AML-193 (cell line): ENCODE data around the gene OR5AN1.
"Not testable (repeated sequence)": the region's sequence is repeated elsewhere in the genome, so short reads cannot be mapped to it uniquely, and the experiment has no call there.

Experiments used
- DNase-seq, 2 experiments: peaks; one replicate each; lab custom pipeline; 2025; lab: John Stamatoyannopoulos, UW

The OR5AN1 gene

GRCh38 chr11:59358595-59358994, at the start of gene OR5AN1:
OR5AN1 (plus strand) TSS chr11:59358895; CDS start chr11:59364459, 5,564 bp downstream.
- DNase-seq, result no peak

GRCh38 chr11:59335001-59335400, 23.7 kb upstream of the OR5AN1 start:
- no peak for DNase-seq

GRCh38 chr11:59336176-59336575, 22.5 kb upstream of the OR5AN1 start:
- DNase-seq, result no peak

GRCh38 chr11:59336931-59337330, 21.8 kb upstream of the OR5AN1 start:
- no peak for DNase-seq

- DNase-seq, result not testable (repeated sequence)
Observed at GRCh38 chr11:59349657-59350056, 9.0 kb upstream of the OR5AN1 start.

GRCh38 chr11:59355226-59355625, 3.5 kb upstream of the OR5AN1 start:
- no peak for DNase-seq

GRCh38 chr11:59356561-59356960, 2.1 kb upstream of the OR5AN1 start:
- no peak for DNase-seq

- DNase-seq, result no peak
Observed at GRCh38 chr11:59358020-59358419, 675 bp upstream of the OR5AN1 start.

GRCh38 chr11:59365232-59366018, 6.7 kb downstream of the OR5AN1 start:
- no peak for DNase-seq

GRCh38 chr11:59368238-59369022, 9.7 kb downstream of the OR5AN1 start:
- peak in 1 of 2 experiments; percentile 3 for DNase-seq

GRCh38 chr11:59372324-59372723, 13.6 kb downstream of the OR5AN1 start:
- DNase-seq, result not testable (repeated sequence)

GRCh38 chr11:59380263-59381059, 21.8 kb downstream of the OR5AN1 start:
- no peak for DNase-seq

GRCh38 chr11:59394186-59394585, 35.5 kb downstream of the OR5AN1 start:
- no peak for DNase-seq

GRCh38 chr11:59400461-59401261, 42.0 kb downstream of the OR5AN1 start:
- no peak for DNase-seq

GRCh38 chr11:59401262-59401552, 42.5 kb downstream of the OR5AN1 start:
- DNase-seq, result no peak

GRCh38 chr11:59403546-59403945, 44.9 kb downstream of the OR5AN1 start:
- DNase-seq, result no peak

- DNase-seq, result peak; percentile 34 to 44
Observed at GRCh38 chr11:59413646-59414045, 55.0 kb downstream of the OR5AN1 start.

GRCh38 chr11:59415111-59415510, 56.4 kb downstream of the OR5AN1 start:
- no peak for DNase-seq

- no peak for DNase-seq
Observed at GRCh38 chr11:59416613-59417012, 57.9 kb downstream of the OR5AN1 start.

GRCh38 chr11:59417023-59417422, 58.3 kb downstream of the OR5AN1 start:
- no peak for DNase-seq

- no peak for DNase-seq
Observed at GRCh38 chr11:59418156-59418555, 59.5 kb downstream of the OR5AN1 start.
